HG03432 (cell line): Measurements from ENCODE around the gene SUSD4.

Source experiments
- ATAC-seq: cut with Tn5 transposase; IDR thresholded peaks from one replicate; pipeline ENCODE4 v1.9.1; 2021; ENCODE audit warnings: mild to moderate bottlenecking, moderate library complexity; ENCODE audit not compliant: unreplicated experiment

Gene SUSD4

DNA sequence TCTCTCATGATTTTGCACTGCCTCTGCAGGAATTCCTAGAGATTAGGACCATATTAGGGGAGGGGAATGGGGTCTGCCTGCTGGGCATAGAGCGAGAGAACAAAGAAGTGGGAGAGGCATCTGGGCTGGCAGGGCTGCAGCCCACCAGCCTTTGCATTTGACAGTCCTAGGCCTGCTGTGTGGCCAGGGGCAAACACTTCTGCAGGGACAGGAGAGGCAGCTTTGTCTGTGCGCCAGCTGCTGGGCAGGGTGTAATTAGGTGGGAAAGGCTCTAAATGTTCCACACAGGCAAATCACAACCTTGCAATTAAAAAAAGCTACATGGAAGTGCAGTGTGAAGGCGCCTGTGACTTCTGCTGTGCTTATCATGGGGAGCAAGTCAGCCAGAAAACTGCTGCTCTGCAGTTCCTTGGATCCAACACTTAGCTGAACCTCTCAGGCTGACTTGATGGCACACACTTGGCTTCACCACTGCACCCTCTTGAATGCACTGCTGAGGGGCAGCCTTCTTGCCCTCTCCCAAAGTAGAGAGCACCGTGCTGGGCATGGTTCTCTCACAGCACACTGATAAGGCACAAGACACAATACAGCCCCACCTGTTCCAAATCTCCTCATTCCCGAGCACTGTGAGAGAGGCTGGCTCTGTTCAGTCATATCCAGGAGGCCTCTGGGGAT lies 147.3 kb downstream of the SUSD4 start:
- no peak for ATAC-seq

- ATAC-seq, result no peak
Observed at GRCh38 chr1:223216074-223216473, 147.9 kb downstream of the SUSD4 start.

GRCh38 chr1:223215026-223215425 lies 148.9 kb downstream of the SUSD4 start:
- ATAC-seq, result no peak

DNA sequence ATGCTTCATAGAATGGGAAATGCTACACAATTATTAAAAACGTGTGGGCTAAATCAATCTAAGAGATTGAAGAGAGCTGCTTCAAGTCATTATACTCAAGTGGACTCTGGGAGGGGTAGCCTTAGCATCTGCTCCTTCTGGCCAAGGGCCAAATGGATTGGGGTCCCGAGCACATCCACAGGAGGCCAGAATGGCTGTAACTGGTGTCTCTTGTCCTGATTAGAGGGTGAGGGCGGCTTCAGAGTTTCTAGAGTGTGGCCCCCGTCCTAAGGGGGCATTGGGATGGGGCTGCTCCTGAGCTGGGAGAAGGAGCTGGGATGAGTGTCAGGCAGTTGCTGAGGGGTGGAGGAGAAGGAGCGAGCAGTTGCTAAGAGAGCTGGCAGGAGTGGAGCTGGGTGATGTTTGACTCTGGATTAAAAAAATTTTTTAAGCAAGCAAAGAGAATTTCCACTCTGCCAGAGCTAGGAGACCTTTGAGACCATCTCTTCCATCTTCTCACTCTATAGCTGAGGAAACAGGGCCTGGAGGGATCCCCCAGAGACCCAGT lies 149.6 kb downstream of the SUSD4 start:
- no peak for ATAC-seq

GRCh38 chr1:223212441-223212840 lies 151.5 kb downstream of the SUSD4 start:
- no peak for ATAC-seq

DNA sequence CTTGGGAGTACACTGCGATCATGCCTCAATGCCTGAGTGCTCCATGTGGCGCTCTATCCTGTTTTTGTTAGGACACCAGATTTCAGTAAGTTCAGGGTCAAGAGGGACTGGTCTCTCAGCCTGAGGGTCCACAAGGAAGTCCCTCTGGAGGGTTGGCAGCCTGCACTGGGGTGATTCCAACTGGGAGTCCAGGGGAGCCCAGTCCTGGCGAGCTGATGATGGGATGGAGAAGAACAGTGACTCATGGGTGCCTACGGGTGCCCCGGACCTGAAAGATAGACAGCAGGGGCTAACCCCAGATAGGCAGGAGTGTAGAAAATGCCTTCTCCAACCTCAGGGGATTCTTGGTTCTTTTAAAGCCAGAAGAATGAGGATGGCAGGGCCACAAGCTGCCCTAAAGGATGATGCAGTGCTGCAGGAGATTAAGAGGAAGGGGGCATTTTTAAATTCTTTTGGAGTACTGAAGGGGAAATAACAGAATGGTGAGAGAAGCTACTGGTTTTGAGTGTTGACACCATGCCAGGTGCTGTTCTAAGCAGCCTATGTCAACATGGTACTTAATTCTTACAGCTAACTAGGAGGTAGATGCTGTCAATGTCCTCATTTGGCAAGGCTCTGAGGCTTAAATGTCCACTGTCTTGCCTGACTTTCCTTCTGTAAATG lies 152.5 kb downstream of the SUSD4 start:
- ATAC-seq, result no peak

DNA sequence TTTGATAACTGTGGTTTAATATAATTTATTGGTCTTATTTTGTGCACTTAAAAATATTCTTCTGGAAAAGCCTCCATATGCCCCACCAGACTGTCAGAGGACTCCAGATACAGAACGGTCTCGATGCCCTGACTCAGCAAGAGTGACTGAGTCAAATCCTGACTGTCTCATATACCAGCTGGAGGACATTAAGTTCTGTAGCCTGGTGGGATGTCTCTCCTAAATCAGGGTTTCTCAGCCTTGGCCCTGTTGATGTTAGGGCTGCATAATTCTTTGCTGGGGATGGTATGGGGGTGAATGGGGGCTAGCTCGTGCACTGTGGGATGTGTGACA lies 153.2 kb downstream of the SUSD4 start:
- no peak for ATAC-seq

- no peak for ATAC-seq
Observed at GRCh38 chr1:223209992-223210787, 153.8 kb downstream of the SUSD4 start.

- no peak for ATAC-seq
Observed at GRCh38 chr1:223209293-223209898, 154.6 kb downstream of the SUSD4 start.

DNA sequence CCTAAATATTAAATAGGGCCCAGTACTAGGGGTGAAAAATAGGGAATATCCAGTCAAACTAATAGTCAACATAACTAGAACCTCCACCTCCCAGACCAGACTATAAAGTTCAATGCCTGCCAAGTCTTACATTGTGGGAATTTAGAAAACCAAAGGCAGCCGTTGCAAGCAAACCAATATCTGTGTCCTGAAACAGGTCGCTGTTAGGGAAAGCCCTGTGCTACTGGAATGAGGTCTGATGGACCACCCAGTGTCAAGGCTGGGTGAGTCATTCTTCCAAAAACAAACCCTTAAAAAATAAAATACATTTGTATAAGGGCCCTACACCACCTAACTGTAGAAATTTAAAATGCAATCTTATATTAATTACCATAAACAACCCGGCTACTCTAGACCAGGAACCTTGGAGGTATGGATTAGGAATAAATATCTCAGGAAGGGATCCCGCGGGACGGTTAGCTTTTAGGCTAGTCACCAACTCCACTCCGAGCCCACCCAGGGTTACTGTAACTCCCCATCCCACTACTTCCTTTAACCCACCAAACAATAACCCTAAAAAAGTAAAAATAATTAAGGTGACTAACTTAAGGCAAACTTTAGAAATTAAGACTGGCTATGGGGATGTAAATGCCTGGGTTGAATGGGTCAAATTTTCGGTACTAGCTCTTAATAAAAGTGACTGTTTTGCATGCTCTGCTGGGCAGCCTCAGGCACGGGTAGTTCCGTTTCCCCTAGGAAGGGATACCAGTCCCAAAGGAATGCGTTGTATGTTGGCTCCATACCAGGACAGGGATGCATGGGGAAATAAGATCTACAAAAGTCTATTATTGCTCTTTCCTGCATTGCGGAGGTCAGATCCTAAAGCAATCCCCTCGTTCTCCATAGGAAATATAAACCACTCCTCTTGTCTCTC lies 155.6 kb downstream of the SUSD4 start:
- no peak for ATAC-seq

- no peak for ATAC-seq
Observed at GRCh38 chr1:223207293-223208066, 156.5 kb downstream of the SUSD4 start.

- ATAC-seq, result no peak
Observed at GRCh38 chr1:223204424-223204823, 159.6 kb downstream of the SUSD4 start.

- no peak for ATAC-seq
Observed at GRCh38 chr1:223203694-223204093, 160.3 kb downstream of the SUSD4 start.

DNA sequence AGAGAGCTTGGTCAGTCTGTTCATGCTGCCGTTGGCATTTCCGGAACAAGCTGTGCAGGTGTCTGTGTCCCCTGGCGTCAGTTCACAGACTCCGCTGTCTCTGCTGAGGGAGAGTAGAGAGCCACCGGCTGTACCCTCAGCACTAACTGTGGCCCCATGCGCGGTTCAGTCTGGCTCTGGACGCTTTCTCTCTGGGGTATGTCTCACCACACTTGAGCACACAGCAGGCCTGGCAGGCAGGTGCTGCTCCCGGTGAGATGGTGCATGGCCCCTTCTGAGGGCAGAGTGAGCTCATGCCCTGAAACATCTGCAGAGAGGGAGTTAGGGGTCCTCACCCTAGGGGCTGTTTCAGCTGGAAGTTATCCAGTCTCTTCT lies 161.0 kb downstream of the SUSD4 start:
- no peak for ATAC-seq

DNA sequence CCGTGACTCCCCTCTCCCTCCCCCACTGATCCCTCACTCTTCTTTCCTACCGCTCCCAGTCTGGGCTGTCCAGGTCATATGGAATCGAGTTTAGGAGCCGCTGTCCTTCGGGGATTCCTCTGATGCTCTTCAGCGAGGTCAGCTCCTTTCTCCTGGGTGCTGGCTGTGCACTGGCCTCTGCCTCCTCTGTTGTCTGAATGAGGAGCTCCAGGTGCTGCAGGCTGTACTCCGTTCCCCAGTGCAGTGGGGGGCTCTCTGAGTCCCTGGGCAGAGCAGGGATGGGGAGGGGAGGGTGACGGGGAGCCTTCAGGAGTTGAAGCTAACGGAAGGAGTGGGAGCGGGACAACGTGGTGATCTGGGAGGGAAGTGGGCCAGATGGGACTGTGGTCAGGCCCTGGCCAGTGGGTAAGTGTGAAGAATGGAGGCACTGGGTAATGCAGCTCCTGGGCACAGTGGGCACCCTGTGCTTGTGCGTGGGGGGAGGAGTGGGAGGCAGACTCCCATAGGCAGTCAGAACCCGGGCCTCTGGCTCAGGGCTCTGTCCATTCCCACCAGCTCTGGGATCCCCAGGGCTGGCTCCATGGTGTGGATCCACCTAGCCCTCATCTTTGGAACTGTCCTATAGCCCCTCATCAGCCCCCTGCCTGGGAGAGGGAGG lies 161.5 kb downstream of the SUSD4 start:
- no peak for ATAC-seq

GRCh38 chr1:223201967-223202366 lies 162.0 kb downstream of the SUSD4 start:
- no peak for ATAC-seq

GRCh38 chr1:223200903-223201302 lies 163.1 kb downstream of the SUSD4 start:
- no peak for ATAC-seq

DNA sequence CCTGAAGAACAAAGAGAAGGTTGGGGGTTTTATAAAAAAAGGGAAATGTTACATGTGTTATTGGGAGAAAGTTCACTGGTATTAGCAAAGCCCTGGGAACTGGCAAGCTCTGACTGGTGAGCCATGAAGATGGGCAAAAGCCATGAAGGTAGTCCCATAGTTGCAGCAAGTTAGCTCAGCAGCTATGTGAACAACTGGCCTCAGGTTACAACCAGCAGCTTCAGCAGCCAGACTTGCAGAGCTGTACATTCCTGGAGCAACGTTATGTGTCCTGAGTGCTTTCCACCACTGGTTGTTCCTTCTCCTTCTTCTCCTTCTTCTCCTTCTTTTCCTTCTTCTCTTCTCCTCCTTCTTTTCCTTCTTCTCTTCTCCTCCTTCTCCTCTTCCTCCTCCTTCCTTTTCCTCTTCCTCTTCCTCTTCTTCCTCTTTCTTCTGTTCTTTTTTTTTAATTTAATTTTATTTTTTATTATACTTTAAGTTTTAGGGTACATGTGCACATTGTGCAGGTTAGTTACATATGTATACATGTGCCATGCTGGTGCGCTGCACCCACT lies 164.8 kb downstream of the SUSD4 start:
- no peak for ATAC-seq

- no peak for ATAC-seq
Observed at GRCh38 chr1:223198628-223198965, 165.4 kb downstream of the SUSD4 start.
